HepG2 (cell line): ENCODE measurements around the gene NUP155. TPM values are rescaled to one million over a fixed set of nuclear protein-coding genes. Genes with fewer than 3 reads are reported as not detected.
A peak's percentile ranks its signal among the peaks of the same experiment; 100 is the strongest.

Experiments
- BCL6 ChIP-seq: IDR thresholded peaks from 2 replicates; pipeline ENCODE4 v1.6.1; 2016; ENCODE audit warnings: missing genetic modification reagents, missing compliant biosample characterization
- CENPT ChIP-seq: sonication (generic); formaldehyde crosslinking; IDR thresholded peaks from 2 replicates; pipeline ENCODE4 v1.8.0; 2022; ENCODE audit warnings: low read depth, mild to moderate bottlenecking, moderate library complexity, missing genetic modification reagents
- ESRRA ChIP-seq: sonication (generic); formaldehyde crosslinking; IDR thresholded peaks from 2 replicates; pipeline ENCODE4 v1.5.1; 2020; ENCODE audit warnings: mild to moderate bottlenecking, low read depth, missing genetic modification reagents
- HNF1B ChIP-seq: sonication (generic); formaldehyde crosslinking; IDR thresholded peaks from 2 replicates; pipeline ENCODE4 v1.5.1; 2020; ENCODE audit warnings: mild to moderate bottlenecking, moderate library complexity, missing genetic modification reagents
- MNT ChIP-seq: fragments of 450-650 bp; IDR thresholded peaks from 2 replicates; pipeline ENCODE4 v1.6.1; 2016
- NCOR1 ChIP-seq: fragments of 200-600 bp; sonication (generic); IDR thresholded peaks from 2 replicates; pipeline ENCODE4 v1.7.0; 2017; ENCODE audit warnings: antibody characterized with exemption, low read length, borderline replicate concordance
- PRPF4 ChIP-seq: fragments of 200-400 bp; formaldehyde crosslinking; IDR thresholded peaks from 2 replicates; pipeline ENCODE4 v1.6.1; 2016; ENCODE audit warnings: low read length, low read depth; ENCODE audit not compliant: poor library complexity, severe bottlenecking
- RFXANK ChIP-seq: IDR thresholded peaks from 2 replicates; pipeline ENCODE4 v1.6.1; 2016
- SAFB2 ChIP-seq: sonication (generic); formaldehyde crosslinking; IDR thresholded peaks from 2 replicates; pipeline ENCODE4 v1.5.1; 2020; ENCODE audit warnings: missing genetic modification reagents, low read depth, mild to moderate bottlenecking, borderline replicate concordance
- SETDB1 ChIP-seq: sonication (generic); formaldehyde crosslinking; IDR thresholded peaks from 2 replicates; pipeline ENCODE4 v1.5.1; 2020; ENCODE audit warnings: missing genetic modification reagents, mild to moderate bottlenecking, borderline replicate concordance
- SP4 ChIP-seq: sonication (generic); formaldehyde crosslinking; IDR thresholded peaks from 2 replicates; pipeline ENCODE4 v1.8.1; 2023; ENCODE audit warnings: mild to moderate bottlenecking, missing genetic modification reagents
- SRSF1 ChIP-seq: fragments of 200-400 bp; formaldehyde crosslinking; optimal IDR thresholded peaks from 2 replicates; pipeline ENCODE3; 2017; ENCODE audit warnings: mild to moderate bottlenecking, low read depth, low read length, moderate library complexity
- SRY ChIP-seq: sonication (generic); formaldehyde crosslinking; IDR thresholded peaks from 2 replicates; pipeline ENCODE4 v1.8.0; 2022; ENCODE audit warnings: mild to moderate bottlenecking, missing genetic modification reagents
- ZBTB1 ChIP-seq: sonication (generic); formaldehyde crosslinking; IDR thresholded peaks from 2 replicates; pipeline ENCODE4 v1.4.0; 2020; ENCODE audit warnings: missing genetic modification reagents, borderline replicate concordance
- ZFP82 ChIP-seq: sonication (generic); formaldehyde crosslinking; IDR thresholded peaks from 2 replicates; pipeline ENCODE4 v1.5.1; 2020; ENCODE audit warnings: mild to moderate bottlenecking, missing genetic modification reagents, borderline replicate concordance
- ZNF44 ChIP-seq: sonication (generic); formaldehyde crosslinking; IDR thresholded peaks from 2 replicates; pipeline ENCODE4 v1.5.1; 2020; ENCODE audit warnings: mild to moderate bottlenecking, missing genetic modification reagents
- ZNF441 ChIP-seq: sonication (generic); formaldehyde crosslinking; IDR thresholded peaks from 2 replicates; pipeline ENCODE4 v1.7.0; 2021; ENCODE audit warnings: missing genetic modification reagents, borderline replicate concordance
- ZNF501 ChIP-seq: sonication (generic); formaldehyde crosslinking; IDR thresholded peaks from 2 replicates; pipeline ENCODE4 v1.5.1; 2020; ENCODE audit warnings: mild to moderate bottlenecking, moderate library complexity, missing genetic modification reagents
- ZNF672 ChIP-seq: sonication (generic); formaldehyde crosslinking; IDR thresholded peaks from 2 replicates; pipeline ENCODE4 v1.8.1; 2022; ENCODE audit warnings: missing genetic modification reagents
- ZNF878 ChIP-seq: sonication (generic); formaldehyde crosslinking; IDR thresholded peaks from 2 replicates; pipeline ENCODE4 v1.8.1; 2023; ENCODE audit warnings: mild to moderate bottlenecking, missing genetic modification reagents, moderate library complexity
- polyA plus RNA-seq, 8 experiments: library from polyadenylated mRNA; depleted of rRNA in 3 of 8; stranded (reverse) in 7 of 8; unstranded in 1 of 8; fragments of >200 nt; fragmentation: Illumina TruSeq in 4 of 8; extraction: Trizol in 4 of 8; gene quantifications; 2 replicates each; pipeline versions ENCODE4 v1.2.1 to v1.2.3, GENCODE V29; 2011 to 2016; ENCODE audit warnings: low read depth in 4 of 8, missing spikeins in 1 of 8, mixed read lengths in 1 of 8; ENCODE audit not compliant: insufficient read depth in 1 of 8
- total RNA-seq, 5 experiments: library from RNA; depleted of rRNA; stranded (reverse); fragments of >200 nt; fragmentation: Illumina TruSeq; extraction: Trizol; gene quantifications; 2 replicates each; pipeline ENCODE4 v1.2.3, GENCODE V29; 2016; ENCODE audit warnings: low read depth in 1 of 5
- TF ChIP-seq, protein P1 (sequence below): IDR thresholded peaks from 2 replicates; pipeline ENCODE4 v1.6.1; 2016; ENCODE audit warnings: control low read depth
- TF ChIP-seq, protein P2 (sequence below), 2 experiments: sonication (generic) in 1 of 2; formaldehyde crosslinking in 1 of 2; IDR thresholded peaks; 2 replicates each; pipeline versions ENCODE4 v1.4.0 to v1.6.1; 2018 to 2020; ENCODE audit warnings: missing genetic modification reagents in 2 of 2, borderline replicate concordance in 1 of 2, low read depth in 1 of 2, mild to moderate bottlenecking in 1 of 2, missing biosample characterization in 1 of 2

NUP155 gene
- total and polyA plus RNA-seq, 2 of the 13 experiments (the other 11 are each of a cell fraction or from before 2014, with no cell fraction given), result 13.0 to 57.4 TPM

DNA sequence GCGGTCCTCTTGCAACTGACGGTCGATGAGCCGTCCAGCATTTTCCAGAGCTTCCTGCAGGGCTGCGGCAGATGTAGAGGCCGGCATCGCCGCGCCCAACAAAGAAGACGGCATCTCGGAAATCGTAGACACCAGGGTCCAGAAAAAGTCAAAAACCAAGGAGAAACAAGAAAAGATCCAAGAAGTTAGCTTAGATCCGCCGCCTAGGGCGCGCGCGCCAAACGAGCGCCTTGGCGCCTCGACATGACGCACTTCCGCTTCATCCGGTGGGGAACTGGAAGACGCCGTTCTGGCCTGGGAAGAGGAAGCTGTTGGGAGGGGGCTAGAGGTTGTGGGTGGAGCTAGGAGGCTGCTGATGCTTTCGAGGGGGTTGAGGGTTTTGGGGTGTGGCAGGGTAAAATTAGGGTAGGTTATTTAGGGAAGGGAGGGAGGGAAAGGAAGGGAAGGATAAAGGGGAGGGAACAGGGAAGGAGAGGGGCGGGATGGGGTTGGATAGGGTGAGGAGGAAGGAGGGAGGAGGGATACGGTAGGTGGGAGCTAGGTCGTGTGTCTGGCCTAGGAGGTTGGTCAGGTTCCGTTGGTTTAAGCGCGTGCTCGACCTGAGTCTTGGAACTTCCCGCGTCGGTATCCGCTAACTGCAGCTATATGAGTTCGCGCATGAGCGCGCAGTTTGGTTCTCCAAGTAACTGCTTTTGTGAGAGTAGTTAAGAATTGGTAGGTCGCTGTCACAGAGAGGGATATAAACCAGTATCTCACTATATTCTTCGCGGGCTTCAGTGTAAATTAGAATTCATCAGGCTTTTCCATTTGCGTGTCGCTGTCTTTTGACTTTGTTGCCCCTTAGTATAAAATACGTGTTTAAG is at the start of gene NUP155 (continued):
- TF ChIP-seq NCOR1, result no peak
- TF ChIP-seq MNT, result peak; percentile 42
- no peak for TF ChIP-seq ESRRA (CRISPR knock-in tag)
- TF ChIP-seq CENPT (CRISPR knock-in tag), result no peak
- peak; percentile 55; the same call in 1 of the 2 replicates for TF ChIP-seq ZNF878
- TF ChIP-seq, protein P1, sequence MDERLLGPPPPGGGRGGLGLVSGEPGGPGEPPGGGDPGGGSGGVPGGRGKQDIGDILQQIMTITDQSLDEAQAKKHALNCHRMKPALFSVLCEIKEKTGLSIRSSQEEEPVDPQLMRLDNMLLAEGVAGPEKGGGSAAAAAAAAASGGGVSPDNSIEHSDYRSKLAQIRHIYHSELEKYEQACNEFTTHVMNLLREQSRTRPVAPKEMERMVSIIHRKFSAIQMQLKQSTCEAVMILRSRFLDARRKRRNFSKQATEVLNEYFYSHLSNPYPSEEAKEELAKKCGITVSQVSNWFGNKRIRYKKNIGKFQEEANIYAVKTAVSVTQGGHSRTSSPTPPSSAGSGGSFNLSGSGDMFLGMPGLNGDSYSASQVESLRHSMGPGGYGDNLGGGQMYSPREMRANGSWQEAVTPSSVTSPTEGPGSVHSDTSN (CRISPR knock-in tag), result no peak
- peak; percentile 79 for TF ChIP-seq ZNF501 (CRISPR knock-in tag)
- no peak for TF ChIP-seq ZNF44 (CRISPR knock-in tag)
- TF ChIP-seq RFXANK (CRISPR knock-in tag), result no peak
- TF ChIP-seq ZNF672 (CRISPR knock-in tag), result no peak
- TF ChIP-seq, protein P2, sequence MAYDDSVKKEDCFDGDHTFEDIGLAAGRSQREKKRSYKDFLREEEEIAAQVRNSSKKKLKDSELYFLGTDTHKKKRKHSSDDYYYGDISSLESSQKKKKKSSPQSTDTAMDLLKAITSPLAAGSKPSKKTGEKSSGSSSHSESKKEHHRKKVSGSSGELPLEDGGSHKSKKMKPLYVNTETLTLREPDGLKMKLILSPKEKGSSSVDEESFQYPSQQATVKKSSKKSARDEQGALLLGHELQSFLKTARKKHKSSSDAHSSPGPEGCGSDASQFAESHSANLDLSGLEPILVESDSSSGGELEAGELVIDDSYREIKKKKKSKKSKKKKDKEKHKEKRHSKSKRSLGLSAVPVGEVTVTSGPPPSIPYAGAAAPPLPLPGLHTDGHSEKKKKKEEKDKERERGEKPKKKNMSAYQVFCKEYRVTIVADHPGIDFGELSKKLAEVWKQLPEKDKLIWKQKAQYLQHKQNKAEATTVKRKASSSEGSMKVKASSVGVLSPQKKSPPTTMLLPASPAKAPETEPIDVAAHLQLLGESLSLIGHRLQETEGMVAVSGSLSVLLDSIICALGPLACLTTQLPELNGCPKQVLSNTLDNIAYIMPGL (CRISPR knock-in tag; IDR thresholded peaks at IDR 0.05; ENCODE audit: borderline replicate concordance in 1 of 2, low read depth in 1 of 2), result peak in 1 of 2 experiments; percentile 38; a peak in 1 of 4 replicates
- no peak for TF ChIP-seq SRSF1
- no peak for TF ChIP-seq PRPF4
- no peak for TF ChIP-seq ZFP82 (CRISPR knock-in tag)
- peak; percentile 20; the same call in 1 of the 2 replicates for TF ChIP-seq BCL6 (CRISPR knock-in tag)
- TF ChIP-seq ZNF441 (CRISPR knock-in tag), result no peak
- peak; percentile 74 for TF ChIP-seq SP4 (CRISPR knock-in tag)
- TF ChIP-seq ZBTB1 (CRISPR knock-in tag), result no peak
- TF ChIP-seq SETDB1, result no peak
- 0 out of 2 replicates have a peak, but pooled peaks have one; percentile 50 for TF ChIP-seq SRY (CRISPR knock-in tag)
- TF ChIP-seq HNF1B (CRISPR knock-in tag), result peak; percentile 79
- no peak for TF ChIP-seq SAFB2 (CRISPR knock-in tag)
